CD4-positive, alpha-beta memory T cell (primary cell): ENCODE measurements around the gene AURKA. TPM values are rescaled to one million over a fixed set of nuclear protein-coding genes. Genes with fewer than 3 reads are reported as not detected.

ENCODE experiments used
- CTCF ChIA-PET: fragments of 350-600 bp; sonication (Branson Sonifier 250); formaldehyde crosslinking; loops from one replicate; lab custom pipeline; 2021; ENCODE audit warnings: inconsistent platforms; ENCODE audit not compliant: partially characterized antibody; lab: Charles Lee
- POLR2A ChIA-PET: fragments of 350-600 bp; sonication (Branson Sonifier 250); formaldehyde crosslinking; loops from one replicate; lab custom pipeline; 2021; ENCODE audit not compliant: partially characterized antibody; lab: Charles Lee
- DNase-seq, 5 donors: peaks; one replicate each; pipeline versions ENCODE4 v3.0.0 to v3.0.0-alpha.2; 2020 to 2022; ENCODE audit warnings: mixed read lengths in 1 of 5
- H3K27ac ChIP-seq: one replicate; pipeline ENCODE4 v1.7.0; 2013; ENCODE audit warnings: low read depth, low read length
- H3K27me3 ChIP-seq: 2 replicates; pipeline ENCODE4 v1.7.0; 2013; ENCODE audit warnings: mild to moderate bottlenecking, low read length, moderate library complexity; ENCODE audit not compliant: insufficient read depth
- H3K36me3 ChIP-seq: 2 replicates; pipeline ENCODE4 v1.7.0; 2013; ENCODE audit warnings: mild to moderate bottlenecking, low read length, moderate library complexity; ENCODE audit not compliant: insufficient read depth
- H3K4me1 ChIP-seq: 2 replicates; pipeline ENCODE4 v1.7.0; 2013; ENCODE audit warnings: mild to moderate bottlenecking, low read length, moderate library complexity; ENCODE audit not compliant: insufficient read depth
- H3K4me3 ChIP-seq, 2 donors: one replicate each; pipeline ENCODE4 v1.7.0; 2013; ENCODE audit warnings: low read length in 2 of 2, mild to moderate bottlenecking in 1 of 2
- H3K9me3 ChIP-seq, 2 donors: one replicate each; pipeline ENCODE4 v1.7.0; 2013; ENCODE audit warnings: low read length in 2 of 2, control low read depth in 1 of 2; ENCODE audit not compliant: control insufficient read depth in 1 of 2
- H3K27ac Mint-ChIP-seq, 7 donors: one replicate each; pipeline ENCODE4 v1.8.0; 2020 to 2021; ENCODE audit warnings: mixed read lengths in 7 of 7, mild to moderate bottlenecking in 6 of 7, inconsistent platforms in 3 of 7, moderate library complexity in 3 of 7
- H3K27me3 Mint-ChIP-seq, 2 donors: one replicate each; pipeline ENCODE4 v1.8.0; 2020 to 2021; ENCODE audit warnings: mixed read lengths in 2 of 2
- H3K36me3 Mint-ChIP-seq, 2 donors: one replicate each; pipeline ENCODE4 v1.8.0; 2020 to 2021; ENCODE audit warnings: mixed read lengths in 2 of 2, inconsistent platforms in 1 of 2, mild to moderate bottlenecking in 1 of 2
- H3K4me1 Mint-ChIP-seq, 4 donors: one replicate each; pipeline ENCODE4 v1.8.0; 2020 to 2021; ENCODE audit warnings: mixed read lengths in 4 of 4, mild to moderate bottlenecking in 1 of 4
- H3K4me3 Mint-ChIP-seq, 8 donors: one replicate each; pipeline ENCODE4 v1.8.0; 2020 to 2021; ENCODE audit warnings: mixed read lengths in 8 of 8, mild to moderate bottlenecking in 7 of 8, moderate library complexity in 6 of 8, inconsistent platforms in 3 of 8
- H3K9me3 Mint-ChIP-seq, 8 donors: one replicate each; pipeline ENCODE4 v1.8.0; 2020 to 2021; ENCODE audit warnings: mixed read lengths in 8 of 8, mild to moderate bottlenecking in 5 of 8, inconsistent platforms in 3 of 8, moderate library complexity in 1 of 8
- intact Hi-C: fragments of 100-400 bp; cut with micrococcal nuclease; formaldehyde crosslinking; loops from one replicate; pipeline ENCODE4 v1.15.1; 2023
- polyA plus RNA-seq, 2 donors: library from polyadenylated mRNA; unstranded; fragments of 300-500 nt; fragmentation: Illumina TruSeq; gene quantifications; one replicate each; pipeline ENCODE4 v1.2.3, GENCODE V29; 2021
- total RNA-seq, 2 experiments: library from RNA; stranded (reverse); gene quantifications; one replicate each; pipeline ENCODE4 v1.2.3, GENCODE V29; 2021

Gene AURKA
- total and polyA plus RNA-seq, 4 experiments from 2014 or later: 0.81 to 2.8 (median 1.5) TPM

DNA sequence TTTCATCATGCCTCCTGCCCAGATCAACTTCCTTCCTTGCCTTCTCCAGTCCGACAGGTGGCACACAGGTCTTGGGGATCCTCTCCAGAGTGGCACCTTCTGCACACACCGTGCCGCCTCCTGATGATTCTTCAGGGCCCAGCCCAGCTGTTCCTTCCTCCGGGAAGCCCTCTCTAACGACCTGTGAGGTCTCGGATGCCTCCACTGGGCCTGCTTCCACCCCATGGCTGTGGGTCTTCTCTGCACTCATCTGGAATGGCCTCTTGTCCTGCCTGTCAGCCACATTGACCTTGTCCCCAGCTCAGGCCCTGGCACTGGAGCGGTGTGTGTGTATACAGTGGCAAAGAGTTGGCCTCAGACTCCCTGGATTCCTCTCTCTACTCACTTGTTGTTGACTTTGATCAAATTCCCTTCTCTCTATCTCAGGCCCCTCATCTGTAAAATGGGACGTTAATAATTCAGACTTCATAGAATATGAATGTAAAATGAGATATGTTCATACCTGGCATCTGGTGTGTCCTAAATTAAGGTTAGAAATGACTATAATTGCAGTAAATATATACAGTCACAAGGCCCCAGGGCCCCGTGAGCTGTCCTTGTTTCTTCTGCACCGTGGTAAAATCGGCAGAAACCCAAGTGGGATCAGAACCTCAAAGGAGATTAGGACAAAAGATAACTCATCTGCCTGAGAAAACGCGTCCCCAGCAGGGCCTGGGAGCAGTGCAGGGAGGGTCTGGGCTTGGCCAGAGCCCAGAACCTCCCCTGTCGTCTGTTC, 31.7 kb downstream of the AURKA start:
- Histone ChIP-seq H3K27me3 (no peaks in the 10 kb centered on the region), H3K9me3 (no peaks in the 10 kb centered on the region), H3K27ac (no peak overlapping the region), H3K4me3 (no peak overlapping the region), H3K36me3 (no peaks in the 10 kb centered on the region), H3K4me1 (peaks cover 12% of the 10 kb centered on the region)
- ChIA-PET POLR2A (interaction anchor here (4.3 kb wide), 1 partner anchor 32 kb away, joined by 47 read pairs; the partner anchor contains the start of genes AURKA and CSTF1), CTCF (interaction anchor here (2.0 kb wide), 1 partner anchor 32 kb away, joined by 10 read pairs; the partner anchor contains the start of genes AURKA and CSTF1)
- Mint-ChIP-seq H3K4me1 (peaks cover 10 to 37% (median 27%) of the 10 kb centered on the region in 4 donors), H3K27me3 (no peaks in the 10 kb centered on the region), H3K4me3 (peak overlapping the region; percentile 86 to 93 (median 92)), H3K36me3 (peaks cover 2 to 14% of the 10 kb centered on the region in 2 donors), H3K9me3 (no peaks in the 10 kb centered on the region), H3K27ac (peak overlapping the region in 5 of 7 donors; percentile 66 to 92 (median 74))
- intact Hi-C loops: no loop called here
- DNase-seq: no peak

DNA sequence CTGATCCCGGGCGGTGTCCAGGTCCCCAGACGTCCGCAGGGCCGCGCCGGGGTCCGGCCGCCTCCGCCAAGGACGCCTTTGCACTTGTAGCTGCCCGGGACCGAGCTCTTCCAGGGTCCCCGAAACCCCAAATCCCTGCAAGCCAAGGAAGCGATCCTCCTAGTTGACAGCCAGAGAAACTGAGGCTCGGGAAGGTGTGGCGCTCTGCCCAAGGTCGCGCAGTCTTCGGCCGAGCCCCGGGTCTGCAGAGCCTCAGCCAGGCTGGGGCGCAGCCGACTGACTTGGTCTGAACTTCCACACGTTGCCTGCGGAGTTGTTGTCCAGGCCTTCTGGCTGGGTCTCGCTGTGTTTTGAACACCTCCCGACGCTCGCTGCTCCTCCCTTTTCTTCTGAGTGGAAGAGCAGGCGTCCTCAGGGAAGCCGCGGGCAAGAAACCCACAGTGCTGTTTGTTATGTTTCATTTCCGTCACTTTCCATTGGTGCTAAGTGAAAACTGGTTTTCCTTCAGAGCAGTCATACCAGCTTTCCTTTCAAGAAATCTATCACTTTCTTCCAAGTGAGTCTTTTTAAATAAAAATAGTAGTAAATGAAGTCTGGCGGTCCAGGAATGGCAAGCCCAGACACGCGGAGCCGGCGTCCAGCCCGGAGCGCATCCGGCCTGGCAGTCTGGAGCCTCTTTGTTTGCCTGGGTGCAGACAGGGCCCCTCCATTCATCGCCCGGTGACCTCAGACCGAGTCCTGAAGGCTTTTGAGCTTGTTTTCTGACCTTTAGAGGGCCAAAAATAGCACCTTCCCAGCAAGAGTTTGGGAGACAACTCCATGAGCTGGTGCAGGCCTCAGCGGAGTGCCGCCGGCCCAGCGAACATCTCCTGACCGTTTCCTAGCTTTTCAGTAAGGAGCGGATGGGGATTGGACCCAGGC, 32.5 kb downstream of the AURKA start:
- ChIA-PET POLR2A (interaction anchor here (0.9 to 4.3 kb wide), 9 partner anchors 13 to 110 kb away, joined by 3 to 47 read pairs (median 4); partner anchors contain the start of genes AURKA, CSTF1 and RTF2), CTCF (interaction anchor here (1.0 to 2.0 kb wide), 2 partner anchors 10 to 33 kb away, joined by 3 to 10 read pairs; partner anchors contain the start of genes AURKA and CSTF1)
- peak in 3 of 5 donors; percentile 8 to 16 (median 10) for DNase-seq
- no peaks in the 10 kb centered on the region for H3K27me3 ChIP-seq
- no peaks in the 10 kb centered on the region for H3K9me3 ChIP-seq
- H3K4me3 ChIP-seq: peak overlapping the region; percentile 52 to 81
- Mint-ChIP-seq H3K4me1 (peaks cover 10 to 37% (median 27%) of the 10 kb centered on the region in 4 donors), H3K9me3 (no peaks in the 10 kb centered on the region), H3K27ac (peak overlapping the region in 6 of 7 donors; percentile 59 to 92 (median 86)), H3K4me3 (peak overlapping the region; percentile 90 to 94 (median 92)), H3K36me3 (peaks cover 0 to 9% of the 10 kb centered on the region in 2 donors), H3K27me3 (no peaks in the 10 kb centered on the region)
- peaks cover 12% of the 10 kb centered on the region for H3K4me1 ChIP-seq
- H3K27ac ChIP-seq: peak overlapping the region; percentile 49
- no peaks in the 10 kb centered on the region for H3K36me3 ChIP-seq
- intact Hi-C loops: loop anchor here (10.0 kb wide), 1 partner anchor 1355 kb away; the partner anchor contains the start of gene PMEPA1

- Histone ChIP-seq H3K27ac (peak within 1 kb of the TSS; percentile 49), H3K9me3 (no peaks in the 10 kb centered on the region), H3K4me1 (peaks cover 12% of the 10 kb centered on the region), H3K27me3 (no peaks in the 10 kb centered on the region), H3K4me3 (peak within 1 kb of the TSS; percentile 52 to 81), H3K36me3 (no peaks in the 10 kb centered on the region)
- Mint-ChIP-seq H3K27ac (peak within 1 kb of the TSS; percentile 29 to 88 (median 86)), H3K36me3 (peaks cover 0 to 4% of the 10 kb centered on the region in 2 donors), H3K27me3 (no peaks in the 10 kb centered on the region), H3K4me1 (peaks cover 10 to 36% (median 25%) of the 10 kb centered on the region in 4 donors), H3K9me3 (no peaks in the 10 kb centered on the region), H3K4me3 (peak within 1 kb of the TSS; percentile 90 to 94 (median 92))
- ChIA-PET CTCF (interaction anchor here (0.6 to 2.0 kb wide), 4 partner anchors 9 to 34 kb away, joined by 3 to 10 read pairs (median 3); partner anchors contain the start of genes AURKA and CSTF1), POLR2A (interaction anchor here (0.9 to 4.3 kb wide), 10 partner anchors 14 to 1033 kb away, joined by 3 to 47 read pairs (median 4); partner anchors contain the start of genes AURKA, CSTF1 and RTF2)
- peak; percentile 80 to 85 (median 82) for DNase-seq
- intact Hi-C loops: loop anchor here (1.0 to 10.0 kb wide), 2 partner anchors 34 to 1356 kb away; partner anchors contain the start of genes AURKA, CSTF1 and PMEPA1
Observed at GRCh38 chr20:56358600-56359211, 33.3 kb downstream of the AURKA start, which contains the start of gene FAM210B. Gene FAM210B, plus strand, starts transcription at chr20:56358974. Its CDS starts 32 bp downstream, at chr20:56359006.

- H3K4me1 Mint-ChIP-seq: peaks cover 10 to 36% (median 24%) of the 10 kb centered on the region in 4 donors
- H3K4me1 ChIP-seq: peaks cover 12% of the 10 kb centered on the region
- intact Hi-C loops: loop anchor here (1.0 to 10.0 kb wide), 2 partner anchors 34 to 1357 kb away; partner anchors contain the start of genes AURKA, CSTF1 and PMEPA1
- H3K4me3 Mint-ChIP-seq: peak overlapping the region; percentile 78 to 87 (median 83)
- peaks cover 0 to 3% of the 10 kb centered on the region in 2 donors for H3K36me3 Mint-ChIP-seq
- no peaks in the 10 kb centered on the region for H3K27me3 ChIP-seq
- ChIA-PET POLR2A (interaction anchor here (0.6 to 4.3 kb wide), 8 partner anchors 15 to 1040 kb away, joined by 3 to 47 read pairs (median 4); partner anchors contain the start of genes AURKA, CSTF1 and RTF2), CTCF (interaction anchor here (0.6 to 2.0 kb wide), 4 partner anchors 8 to 35 kb away, joined by 3 to 10 read pairs (median 3); partner anchors contain the start of genes AURKA and CSTF1)
- H3K4me3 ChIP-seq: no peak overlapping the region
- no peaks in the 10 kb centered on the region for H3K36me3 ChIP-seq
- no peak overlapping the region for H3K27ac ChIP-seq
- H3K27me3 Mint-ChIP-seq: peaks cover 0 to 3% of the 10 kb centered on the region in 2 donors
- peak overlapping the region; percentile 26 to 88 (median 66) for H3K27ac Mint-ChIP-seq
- no peak for DNase-seq
- H3K9me3 ChIP-seq: no peaks in the 10 kb centered on the region
- H3K9me3 Mint-ChIP-seq: no peaks in the 10 kb centered on the region
Observed at GRCh38 chr20:56358070-56358469, 33.9 kb downstream of the AURKA start.

DNA sequence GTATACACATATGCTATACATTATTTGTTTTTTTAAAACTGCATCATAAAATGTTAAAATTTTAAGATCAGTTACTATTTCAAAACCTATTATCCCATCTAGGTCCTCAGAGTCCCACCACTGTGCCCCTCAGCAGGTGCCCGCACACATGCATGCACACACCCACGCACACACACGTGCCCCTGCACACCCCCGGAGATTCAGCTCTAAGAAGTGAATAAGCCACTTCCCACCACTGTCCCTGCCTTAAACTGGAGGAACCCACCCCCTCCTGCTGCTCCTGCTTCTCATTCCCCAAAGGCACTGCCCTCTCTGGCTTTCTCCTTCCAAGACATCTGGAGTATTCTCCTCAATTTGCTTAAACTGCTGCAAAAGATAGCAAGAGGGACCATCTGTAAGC, 38.7 kb downstream of the AURKA start:
- Histone ChIP-seq H3K27me3 (no peaks in the 10 kb centered on the region), H3K9me3 (no peaks in the 10 kb centered on the region), H3K27ac (no peak overlapping the region), H3K36me3 (no peaks in the 10 kb centered on the region), H3K4me1 (no peaks in the 10 kb centered on the region), H3K4me3 (no peak overlapping the region)
- H3K4me1 Mint-ChIP-seq: peaks cover 2 to 9% (median 8%) of the 10 kb centered on the region in 4 donors
- ChIA-PET CTCF (interaction anchor here (1.5 kb wide), 1 partner anchor 9 kb away, joined by 7 read pairs; no protein-coding TSS in a partner anchor), POLR2A (no interaction called here)
- H3K4me3 Mint-ChIP-seq: no peak overlapping the region
- no peak overlapping the region for H3K27ac Mint-ChIP-seq
- H3K36me3 Mint-ChIP-seq: no peaks in the 10 kb centered on the region
- no peaks in the 10 kb centered on the region for H3K9me3 Mint-ChIP-seq
- no peak for DNase-seq
- intact Hi-C loops: loop anchor here (10.0 kb wide), 1 partner anchor 1361 kb away; the partner anchor contains the start of gene PMEPA1
- H3K27me3 Mint-ChIP-seq: peaks cover 2 to 7% of the 10 kb centered on the region in 2 donors
